Measurements from ENCODE around the gene RPS6KA5.

Gene RPS6KA5

DNA sequence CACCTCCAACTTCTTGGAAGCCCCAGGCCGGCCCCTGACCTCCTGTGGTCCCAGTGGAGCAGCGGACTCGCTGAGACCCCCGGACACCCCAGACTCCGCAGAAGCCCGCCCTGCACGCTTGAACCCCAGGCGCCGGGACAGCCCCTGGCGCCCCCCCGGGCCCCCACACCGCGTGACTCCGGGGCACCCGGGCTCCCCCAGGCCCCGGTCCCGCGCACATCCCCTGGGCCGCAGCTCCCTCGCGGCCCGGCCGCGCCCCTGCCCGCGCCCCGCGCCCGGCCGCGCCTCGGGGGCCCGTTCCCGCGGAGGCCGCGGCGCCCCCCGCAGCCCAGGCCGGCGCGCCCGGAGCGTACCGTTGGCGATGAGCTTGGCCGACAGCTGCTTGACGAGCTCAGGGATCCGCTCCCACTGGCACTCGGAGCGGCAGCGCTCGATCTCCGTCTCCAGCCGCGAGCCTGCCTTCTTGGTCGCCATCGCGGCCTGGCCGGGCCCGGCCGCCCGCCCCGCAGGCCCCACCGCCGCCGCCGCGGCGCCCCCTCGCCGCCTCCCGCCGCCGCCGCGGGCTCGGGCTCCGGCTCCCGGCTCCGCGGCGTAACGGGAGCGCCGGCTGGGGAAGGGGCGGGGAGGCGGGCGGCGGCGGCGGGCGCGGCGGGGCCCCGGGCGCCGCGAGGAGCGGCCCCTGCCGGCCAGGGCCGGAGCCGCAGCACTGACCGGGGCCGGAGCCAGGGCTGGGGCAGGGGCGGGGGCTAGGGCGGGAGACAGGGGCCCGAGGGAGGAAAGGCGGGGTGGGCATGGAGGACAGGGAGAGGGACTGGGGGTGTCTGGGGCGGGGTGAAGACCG, 244.4 kb downstream of the RPS6KA5 start, which contains the start of gene TTC7B:
Gene TTC7B, minus strand, starts transcription at position 609 of the 841 bp plus-strand sequence. Its CDS starts 135 bp downstream, at position 474.
- peak; percentile 86 for ATAC-seq
- TF ChIP-seq, protein P1, sequence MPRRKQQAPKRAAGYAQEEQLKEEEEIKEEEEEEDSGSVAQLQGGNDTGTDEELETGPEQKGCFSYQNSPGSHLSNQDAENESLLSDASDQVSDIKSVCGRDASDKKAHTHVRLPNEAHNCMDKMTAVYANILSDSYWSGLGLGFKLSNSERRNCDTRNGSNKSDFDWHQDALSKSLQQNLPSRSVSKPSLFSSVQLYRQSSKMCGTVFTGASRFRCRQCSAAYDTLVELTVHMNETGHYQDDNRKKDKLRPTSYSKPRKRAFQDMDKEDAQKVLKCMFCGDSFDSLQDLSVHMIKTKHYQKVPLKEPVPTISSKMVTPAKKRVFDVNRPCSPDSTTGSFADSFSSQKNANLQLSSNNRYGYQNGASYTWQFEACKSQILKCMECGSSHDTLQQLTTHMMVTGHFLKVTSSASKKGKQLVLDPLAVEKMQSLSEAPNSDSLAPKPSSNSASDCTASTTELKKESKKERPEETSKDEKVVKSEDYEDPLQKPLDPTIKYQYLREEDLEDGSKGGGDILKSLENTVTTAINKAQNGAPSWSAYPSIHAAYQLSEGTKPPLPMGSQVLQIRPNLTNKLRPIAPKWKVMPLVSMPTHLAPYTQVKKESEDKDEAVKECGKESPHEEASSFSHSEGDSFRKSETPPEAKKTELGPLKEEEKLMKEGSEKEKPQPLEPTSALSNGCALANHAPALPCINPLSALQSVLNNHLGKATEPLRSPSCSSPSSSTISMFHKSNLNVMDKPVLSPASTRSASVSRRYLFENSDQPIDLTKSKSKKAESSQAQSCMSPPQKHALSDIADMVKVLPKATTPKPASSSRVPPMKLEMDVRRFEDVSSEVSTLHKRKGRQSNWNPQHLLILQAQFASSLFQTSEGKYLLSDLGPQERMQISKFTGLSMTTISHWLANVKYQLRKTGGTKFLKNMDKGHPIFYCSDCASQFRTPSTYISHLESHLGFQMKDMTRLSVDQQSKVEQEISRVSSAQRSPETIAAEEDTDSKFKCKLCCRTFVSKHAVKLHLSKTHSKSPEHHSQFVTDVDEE (CRISPR knock-in tag; IDR thresholded peaks at IDR 0.05), result no peak
- TF ChIP-seq CREB5 (CRISPR knock-in tag; IDR thresholded peaks at IDR 0.05; ENCODE audit: low read depth) (no peak), TOX (CRISPR knock-in tag; IDR thresholded peaks at IDR 0.05; ENCODE audit: borderline replicate concordance) (no peak), POU6F1 (CRISPR knock-in tag; IDR thresholded peaks at IDR 0.05; ENCODE audit: borderline replicate concordance, low read depth) (no peak), CSRNP3 (CRISPR knock-in tag; IDR thresholded peaks at IDR 0.05) (no peak), RARB (CRISPR knock-in tag; IDR thresholded peaks at IDR 0.05) (no peak), ZC3H10 (CRISPR knock-in tag; IDR thresholded peaks at IDR 0.05) (no peak), ZNF565 (CRISPR knock-in tag; conservative IDR thresholded peaks at IDR 0.05; ENCODE audit: low read depth) (no peak), ESRRG (CRISPR knock-in tag; IDR thresholded peaks at IDR 0.05) (no peak), TCF4 (CRISPR knock-in tag; IDR thresholded peaks at IDR 0.05; ENCODE audit: borderline replicate concordance) (no peak), GLIS3 (CRISPR knock-in tag; IDR thresholded peaks at IDR 0.05) (no peak), ZFP3 (CRISPR knock-in tag; IDR thresholded peaks at IDR 0.05) (no peak), ARNTL (CRISPR knock-in tag; IDR thresholded peaks at IDR 0.05; ENCODE audit: borderline replicate concordance, low read depth) (no peak), ZNF8 (CRISPR knock-in tag; IDR thresholded peaks at IDR 0.05) (no peak), BACH2 (CRISPR knock-in tag; IDR thresholded peaks at IDR 0.05; ENCODE audit: borderline replicate concordance) (no peak), ZNF70 (CRISPR knock-in tag; IDR thresholded peaks at IDR 0.05) (no peak)

GRCh38 chr14:90815572-90815821, 244.9 kb downstream of the RPS6KA5 start:
- peak; percentile 7; the same call in 2 of the 3 replicates for ATAC-seq
- TF ChIP-seq, protein P1 (CRISPR knock-in tag; IDR thresholded peaks at IDR 0.05), result no peak
- TF ChIP-seq GLIS3 (CRISPR knock-in tag; IDR thresholded peaks at IDR 0.05) (no peak), OSR1 (CRISPR knock-in tag; IDR thresholded peaks at IDR 0.05) (no peak), ZNF8 (CRISPR knock-in tag; IDR thresholded peaks at IDR 0.05) (no peak), SNAI2 (CRISPR knock-in tag; IDR thresholded peaks at IDR 0.05) (no peak), TCF4 (CRISPR knock-in tag; IDR thresholded peaks at IDR 0.05; ENCODE audit: borderline replicate concordance) (no peak), PPARA (CRISPR knock-in tag; IDR thresholded peaks at IDR 0.05; ENCODE audit: borderline replicate concordance) (no peak), CREB5 (CRISPR knock-in tag; IDR thresholded peaks at IDR 0.05; ENCODE audit: low read depth) (no peak), POU6F1 (CRISPR knock-in tag; IDR thresholded peaks at IDR 0.05; ENCODE audit: borderline replicate concordance, low read depth) (no peak), CSDC2 (CRISPR knock-in tag; IDR thresholded peaks at IDR 0.05) (no peak), ZFP30 (CRISPR knock-in tag; IDR thresholded peaks at IDR 0.05) (no peak), PATZ1 (CRISPR knock-in tag; IDR thresholded peaks at IDR 0.05; ENCODE audit: borderline replicate concordance) (no peak), TOX (CRISPR knock-in tag; IDR thresholded peaks at IDR 0.05; ENCODE audit: borderline replicate concordance) (no peak)
